ENCODE results near the gene BSN.

BSN gene

GRCh38 chr3:49630784-49631183 is 76.5 kb downstream of the BSN start:
- DNase-seq (ENCODE audit: low read depth), result no peak

GRCh38 chr3:49634736-49635135 is 80.5 kb downstream of the BSN start:
- DNase-seq (ENCODE audit: low read depth), result no peak

GRCh38 chr3:49636883-49637609 is 82.8 kb downstream of the BSN start:
- DNase-seq (ENCODE audit: low read depth), result no peak

GRCh38 chr3:49638445-49638844 is 84.2 kb downstream of the BSN start:
- DNase-seq (ENCODE audit: low read depth), result peak; percentile 35

- DNase-seq (ENCODE audit: low read depth), result no peak
Observed at GRCh38 chr3:49639551-49639950, 85.3 kb downstream of the BSN start.

GRCh38 chr3:49641292-49641691 is 87.0 kb downstream of the BSN start:
- no peak for DNase-seq (ENCODE audit: low read depth)

GRCh38 chr3:49641921-49642707 is 87.8 kb downstream of the BSN start:
- no peak for DNase-seq (ENCODE audit: low read depth)

- no peak for DNase-seq (ENCODE audit: low read depth)
Observed at GRCh38 chr3:49642708-49643145, 88.5 kb downstream of the BSN start.

GRCh38 chr3:49644684-49645083 is 90.4 kb downstream of the BSN start:
- no peak for DNase-seq (ENCODE audit: low read depth)

GRCh38 chr3:49646236-49646635 is 92.0 kb downstream of the BSN start:
- DNase-seq (ENCODE audit: low read depth), result no peak

- no peak for DNase-seq (ENCODE audit: low read depth)
Observed at GRCh38 chr3:49647741-49648140, 93.5 kb downstream of the BSN start.

GRCh38 chr3:49648354-49649019 is 94.2 kb downstream of the BSN start:
- DNase-seq (ENCODE audit: low read depth), result no peak

- DNase-seq (ENCODE audit: low read depth), result peak; percentile 8
Observed at GRCh38 chr3:49649576-49649975, 95.3 kb downstream of the BSN start.

- DNase-seq (ENCODE audit: low read depth), result no peak
Observed at GRCh38 chr3:49650177-49650576, 95.9 kb downstream of the BSN start.

- DNase-seq (ENCODE audit: low read depth), result no peak
Observed at GRCh38 chr3:49650637-49651036, 96.4 kb downstream of the BSN start.

- no peak for DNase-seq (ENCODE audit: low read depth)
Observed at GRCh38 chr3:49652218-49652902, 98.1 kb downstream of the BSN start.

- DNase-seq (ENCODE audit: low read depth), result no peak
Observed at GRCh38 chr3:49652903-49653415, 98.7 kb downstream of the BSN start.

- DNase-seq (ENCODE audit: low read depth), result no peak
Observed at GRCh38 chr3:49653621-49654020, 99.3 kb downstream of the BSN start.

- no peak for DNase-seq (ENCODE audit: low read depth)
Observed at GRCh38 chr3:49654176-49654825, 100.0 kb downstream of the BSN start.

- no peak for DNase-seq (ENCODE audit: low read depth)
Observed at GRCh38 chr3:49654955-49655556, 100.8 kb downstream of the BSN start.

- DNase-seq (ENCODE audit: low read depth), result no peak
Observed at GRCh38 chr3:49655731-49656285, 101.5 kb downstream of the BSN start.

Measured in iris pigment epithelial cell (primary cell).